ENCODE measurements around the gene SSTR5.

The SSTR5 gene

DNA sequence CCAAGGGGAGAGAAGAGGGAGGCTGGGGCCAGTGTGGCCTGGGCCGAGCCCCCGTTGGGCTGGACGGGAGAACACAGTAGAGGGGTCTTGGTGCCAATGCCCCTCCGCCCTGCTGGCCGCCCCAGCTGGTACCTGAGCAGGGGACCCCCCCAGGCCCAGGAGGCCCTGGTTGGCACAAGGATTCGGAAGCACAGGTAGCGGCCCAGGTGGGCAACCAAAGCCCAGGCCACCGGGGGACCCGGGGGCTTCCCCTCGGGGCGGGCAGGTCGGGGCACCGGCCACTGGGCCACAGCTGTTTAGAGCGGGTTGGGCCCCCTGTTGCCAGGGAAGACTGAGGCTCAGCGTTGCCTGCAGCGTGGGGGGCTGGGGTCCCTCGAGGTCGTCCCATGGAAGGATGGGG lies 51.7 kb downstream of the SSTR5 start:
- Histone ChIP-seq H3K4me1 (ENCODE audit: low read length) (0 out of 2 replicates have a peak, but pooled peaks cover 5% of the 10 kb centered on the region), H2AFZ (ENCODE audit: low read length) (no peak overlapping the region), H3K4me3 (ENCODE audit: low read length) (no peak overlapping the region), H3K4me2 (ENCODE audit: low read depth, low read length) (no peak overlapping the region), H3K9me3 (replicated peaks; ENCODE audit: insufficient read depth, low read length) (no peaks in the 10 kb centered on the region), H3F3A (ENCODE audit: insufficient read depth, low read length) (no peaks in the 10 kb centered on the region), H3K79me2 (ENCODE audit: low read length) (no peaks in the 10 kb centered on the region), H4K20me1 (ENCODE audit: insufficient read depth, low read length) (no peaks in the 10 kb centered on the region), H3K27ac (ENCODE audit: low read length) (no peak overlapping the region), H3K36me3 (replicated peaks; ENCODE audit: insufficient read depth, low read length) (no peaks in the 10 kb centered on the region), H3K9me2 (replicated peaks; ENCODE audit: insufficient read depth, low read length) (no peaks in the 10 kb centered on the region), H3K27me3 (replicated peaks; ENCODE audit: insufficient read depth, low read length) (peaks cover 96% of the 10 kb centered on the region), H3K9ac (ENCODE audit: low read length) (no peak overlapping the region)
- no peak for DNase-seq
- TF ChIP-seq EZH2 (optimal IDR thresholded peaks at IDR 0.05; ENCODE audit: low read depth, low read length), result no peak

DNA sequence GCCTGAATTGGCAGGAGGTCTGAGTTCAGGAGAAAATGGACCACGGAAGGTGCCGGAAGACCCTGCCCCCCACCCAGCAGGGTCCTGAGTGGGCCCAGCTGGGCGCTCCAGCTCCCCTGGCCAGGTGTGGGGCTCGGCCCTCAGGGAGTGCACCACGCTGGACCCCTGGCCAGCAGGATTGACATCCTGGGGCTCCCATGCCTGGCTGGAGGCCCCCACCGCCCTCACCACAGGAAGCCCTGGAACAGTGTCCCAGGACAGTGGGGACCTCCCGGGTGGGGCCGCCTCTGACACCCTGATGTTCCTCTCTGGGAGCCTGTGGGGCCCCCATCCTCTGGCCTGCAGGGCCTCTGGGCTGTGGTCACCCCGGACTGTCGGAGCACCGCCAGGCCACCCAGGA lies 52.2 kb downstream of the SSTR5 start:
- TF ChIP-seq EZH2phosphoT487 (IDR thresholded peaks at IDR 0.05; ENCODE audit: low read length), result no peak
- no peak overlapping the region for H3K4me3 ChIP-seq (ENCODE audit: low read length)
- H3K36me3 ChIP-seq (replicated peaks; ENCODE audit: insufficient read depth, low read length), result no peaks in the 10 kb centered on the region
- H3K4me1 ChIP-seq (ENCODE audit: low read length), result 0 out of 2 replicates have a peak, but pooled peaks cover 3% of the 10 kb centered on the region
- H2AFZ ChIP-seq (ENCODE audit: low read length), result no peak overlapping the region
- no peak for DNase-seq
- H3K27ac ChIP-seq (ENCODE audit: low read length), result no peak overlapping the region
- H3K9ac ChIP-seq (ENCODE audit: low read length), result no peak overlapping the region
- H4K20me1 ChIP-seq (ENCODE audit: insufficient read depth, low read length), result no peaks in the 10 kb centered on the region
- no peaks in the 10 kb centered on the region for H3K9me2 ChIP-seq (replicated peaks; ENCODE audit: insufficient read depth, low read length)
- H3K4me2 ChIP-seq (ENCODE audit: low read depth, low read length), result no peak overlapping the region
- no peaks in the 10 kb centered on the region for H3F3A ChIP-seq (ENCODE audit: insufficient read depth, low read length)
- no peaks in the 10 kb centered on the region for H3K79me2 ChIP-seq (ENCODE audit: low read length)
- H3K9me3 ChIP-seq (replicated peaks; ENCODE audit: insufficient read depth, low read length), result no peaks in the 10 kb centered on the region
- H3K27me3 ChIP-seq (replicated peaks; ENCODE audit: insufficient read depth, low read length), result peaks cover 96% of the 10 kb centered on the region

DNA sequence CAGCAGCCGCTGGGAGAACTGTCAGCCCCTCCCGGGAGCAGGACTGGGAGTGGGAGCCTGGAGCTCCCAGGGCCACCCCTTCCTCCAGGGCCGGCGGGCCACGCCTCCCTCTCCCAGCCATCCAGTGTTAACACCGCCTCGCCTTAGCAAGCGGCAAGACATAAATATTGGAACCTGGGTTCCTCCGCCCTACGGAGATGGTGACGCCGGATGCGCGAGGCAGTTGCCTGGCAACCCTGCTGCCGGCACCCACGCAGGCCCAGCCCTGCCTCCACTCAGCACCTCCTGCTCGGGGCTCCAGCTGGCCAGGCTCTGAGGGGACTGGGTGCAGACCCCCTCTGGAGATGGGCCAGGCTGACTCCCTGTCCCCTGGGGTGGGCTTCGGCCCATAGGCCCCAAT lies 52.9 kb downstream of the SSTR5 start:
- H4K20me1 ChIP-seq (ENCODE audit: insufficient read depth, low read length), result no peaks in the 10 kb centered on the region
- TF ChIP-seq EZH2 (optimal IDR thresholded peaks at IDR 0.05; ENCODE audit: low read depth, low read length) (no peak), EZH2phosphoT487 (IDR thresholded peaks at IDR 0.05; ENCODE audit: low read length) (no peak)
- TF ChIP-seq, protein P1, sequence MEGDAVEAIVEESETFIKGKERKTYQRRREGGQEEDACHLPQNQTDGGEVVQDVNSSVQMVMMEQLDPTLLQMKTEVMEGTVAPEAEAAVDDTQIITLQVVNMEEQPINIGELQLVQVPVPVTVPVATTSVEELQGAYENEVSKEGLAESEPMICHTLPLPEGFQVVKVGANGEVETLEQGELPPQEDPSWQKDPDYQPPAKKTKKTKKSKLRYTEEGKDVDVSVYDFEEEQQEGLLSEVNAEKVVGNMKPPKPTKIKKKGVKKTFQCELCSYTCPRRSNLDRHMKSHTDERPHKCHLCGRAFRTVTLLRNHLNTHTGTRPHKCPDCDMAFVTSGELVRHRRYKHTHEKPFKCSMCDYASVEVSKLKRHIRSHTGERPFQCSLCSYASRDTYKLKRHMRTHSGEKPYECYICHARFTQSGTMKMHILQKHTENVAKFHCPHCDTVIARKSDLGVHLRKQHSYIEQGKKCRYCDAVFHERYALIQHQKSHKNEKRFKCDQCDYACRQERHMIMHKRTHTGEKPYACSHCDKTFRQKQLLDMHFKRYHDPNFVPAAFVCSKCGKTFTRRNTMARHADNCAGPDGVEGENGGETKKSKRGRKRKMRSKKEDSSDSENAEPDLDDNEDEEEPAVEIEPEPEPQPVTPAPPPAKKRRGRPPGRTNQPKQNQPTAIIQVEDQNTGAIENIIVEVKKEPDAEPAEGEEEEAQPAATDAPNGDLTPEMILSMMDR (IDR thresholded peaks at IDR 0.05; ENCODE audit: low read length), result no peak
- DNase-seq, result no peak
- no peak overlapping the region for H3K27ac ChIP-seq (ENCODE audit: low read length)
- no peaks in the 10 kb centered on the region for H3K9me2 ChIP-seq (replicated peaks; ENCODE audit: insufficient read depth, low read length)
- no peak overlapping the region for H3K9ac ChIP-seq (ENCODE audit: low read length)
- H3K36me3 ChIP-seq (replicated peaks; ENCODE audit: insufficient read depth, low read length), result no peaks in the 10 kb centered on the region
- H3K4me3 ChIP-seq (ENCODE audit: low read length), result no peak overlapping the region
- H3K79me2 ChIP-seq (ENCODE audit: low read length), result no peaks in the 10 kb centered on the region
- peaks cover 95% of the 10 kb centered on the region for H3K27me3 ChIP-seq (replicated peaks; ENCODE audit: insufficient read depth, low read length)
- no peaks in the 10 kb centered on the region for H3K9me3 ChIP-seq (replicated peaks; ENCODE audit: insufficient read depth, low read length)
- no peak overlapping the region for H2AFZ ChIP-seq (ENCODE audit: low read length)
- no peaks in the 10 kb centered on the region for H3F3A ChIP-seq (ENCODE audit: insufficient read depth, low read length)
- H3K4me1 ChIP-seq (ENCODE audit: low read length), result no peaks in the 10 kb centered on the region
- H3K4me2 ChIP-seq (ENCODE audit: low read depth, low read length), result no peak overlapping the region

DNA sequence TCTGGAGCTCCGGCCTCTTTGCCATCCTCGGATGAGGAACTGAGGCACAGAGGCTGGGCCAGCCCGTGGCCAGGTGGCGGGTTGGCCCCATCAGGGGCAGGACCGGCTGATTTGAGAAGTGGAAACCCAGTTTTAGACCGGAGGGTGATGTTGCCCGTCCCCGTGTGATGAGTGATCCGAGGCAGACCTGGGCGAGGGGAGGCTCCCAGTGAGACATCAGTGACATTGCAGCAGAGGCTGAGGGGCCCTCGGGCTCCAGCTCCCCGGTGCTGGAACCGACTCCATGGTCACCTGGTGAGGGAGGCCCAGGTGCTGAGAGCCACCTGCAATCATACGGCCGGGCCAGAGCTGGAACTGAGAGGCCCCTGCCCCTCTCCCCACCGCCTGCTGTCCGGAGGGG lies 53.5 kb downstream of the SSTR5 start:
- H3K79me2 ChIP-seq (ENCODE audit: low read length), result no peaks in the 10 kb centered on the region
- H3K9me3 ChIP-seq (replicated peaks; ENCODE audit: insufficient read depth, low read length), result no peaks in the 10 kb centered on the region
- H3K27ac ChIP-seq (ENCODE audit: low read length), result no peak overlapping the region
- DNase-seq, result no peak
- no peaks in the 10 kb centered on the region for H3K9me2 ChIP-seq (replicated peaks; ENCODE audit: insufficient read depth, low read length)
- TF ChIP-seq, protein P1 (IDR thresholded peaks at IDR 0.05; ENCODE audit: low read length), result no peak
- TF ChIP-seq EZH2phosphoT487 (IDR thresholded peaks at IDR 0.05; ENCODE audit: low read length) (no peak), EZH2 (optimal IDR thresholded peaks at IDR 0.05; ENCODE audit: low read depth, low read length) (no peak)
- no peak overlapping the region for H3K4me3 ChIP-seq (ENCODE audit: low read length)
- no peaks in the 10 kb centered on the region for H4K20me1 ChIP-seq (ENCODE audit: insufficient read depth, low read length)
- H3F3A ChIP-seq (ENCODE audit: insufficient read depth, low read length), result no peaks in the 10 kb centered on the region
- peaks cover 91% of the 10 kb centered on the region for H3K27me3 ChIP-seq (replicated peaks; ENCODE audit: insufficient read depth, low read length)
- no peak overlapping the region for H3K4me2 ChIP-seq (ENCODE audit: low read depth, low read length)
- no peaks in the 10 kb centered on the region for H3K4me1 ChIP-seq (ENCODE audit: low read length)
- H3K9ac ChIP-seq (ENCODE audit: low read length), result no peak overlapping the region
- no peaks in the 10 kb centered on the region for H3K36me3 ChIP-seq (replicated peaks; ENCODE audit: insufficient read depth, low read length)
- H2AFZ ChIP-seq (ENCODE audit: low read length), result no peak overlapping the region
